Uterus (tissue), 2 donors: Measurements from ENCODE around the gene PRAF2.

ENCODE experiments used
- CTCF ChIP-seq, 4 experiments: fragments of 200-600 bp in 2 of 4; fragments of 450-650 bp in 2 of 4; sonication (generic) in 2 of 4; IDR thresholded peaks; one replicate each; pipeline ENCODE4 v1.5.1; 2016 to 2019; ENCODE audit warnings: antibody characterized with exemption in 4 of 4, mild to moderate bottlenecking in 2 of 4, moderate library complexity in 1 of 4
- POLR2A ChIP-seq, 2 donors: fragments of 450-650 bp; IDR thresholded peaks; one replicate each; pipeline ENCODE4 v1.6.1; 2016; ENCODE audit warnings: antibody characterized with exemption in 2 of 2, mild to moderate bottlenecking in 1 of 2, moderate library complexity in 1 of 2

GRCh38 chrX:49043987-49044281 is 29.9 kb downstream of the PRAF2 start:
- TF ChIP-seq CTCF (IDR thresholded peaks at IDR 0.05) = no peak
- no peak for TF ChIP-seq POLR2A (IDR thresholded peaks at IDR 0.05)
